ENCODE data around the gene RPL38. TPM values are rescaled to one million over a fixed set of nuclear protein-coding genes. Genes with fewer than 3 reads are reported as not detected.
A peak's percentile ranks its signal among the peaks of the same experiment; 100 is the strongest.

RPL38 gene
- total RNA-seq, 1 donor from 2014 or later, result 919 TPM

- FAIRE-seq (no peak), DNase-seq (ENCODE audit: low read depth) (no peak)
- H3K9me3 ChIP-seq (ENCODE audit: insufficient read depth, low read depth, low read length), result no peaks in the 10 kb centered on the region
- no peak for TF ChIP-seq EZH2 (IDR thresholded peaks at IDR 0.05; ENCODE audit: insufficient read depth, low read length)
- TF ChIP-seq CTCF (IDR thresholded peaks at IDR 0.05; ENCODE audit: insufficient read depth, low read depth, low read length), result no peak
- H3K4me1 Mint-ChIP-seq (ENCODE audit: low read depth, unreplicated experiment), result peaks cover 39% of the 10 kb centered on the region
- H3K27me3 Mint-ChIP-seq (ENCODE audit: low read depth, unreplicated experiment), result peaks cover 16% of the 10 kb centered on the region
- H4K20me1 ChIP-seq (ENCODE audit: insufficient read depth, low read length), result peaks cover 66% of the 10 kb centered on the region
- peaks cover 33% of the 10 kb centered on the region for H3K36me3 ChIP-seq (ENCODE audit: insufficient read depth, low read length)
- H3K9ac ChIP-seq (ENCODE audit: low read length), result peak overlapping the region; percentile 89
- H3K4me3 ChIP-seq (ENCODE audit: insufficient read depth, low read depth, low read length), result peak overlapping the region; percentile 75
- H3K27ac ChIP-seq (ENCODE audit: low read depth, low read length), result no peak overlapping the region
- peaks cover 24% of the 10 kb centered on the region for H3K79me2 ChIP-seq (ENCODE audit: insufficient read depth, low read length)
- peak overlapping the region; percentile 79 for H3K4me3 Mint-ChIP-seq (ENCODE audit: unreplicated experiment)
- peak overlapping the region; percentile 95 for H3K27ac Mint-ChIP-seq (ENCODE audit: unreplicated experiment)
- H2AFZ ChIP-seq (ENCODE audit: low read depth, low read length), result no peak overlapping the region
- no peaks in the 10 kb centered on the region for H3K27me3 ChIP-seq (ENCODE audit: insufficient read depth, low read length)
- H3K9me3 Mint-ChIP-seq (ENCODE audit: unreplicated experiment), result no peaks in the 10 kb centered on the region
- peaks cover 44% of the 10 kb centered on the region for H3K4me1 ChIP-seq (ENCODE audit: insufficient read depth, low read length)
- peak overlapping the region; percentile 97 for H3K4me2 ChIP-seq (ENCODE audit: low read length)
- H3K36me3 Mint-ChIP-seq (ENCODE audit: low read depth, unreplicated experiment), result peaks cover 9% of the 10 kb centered on the region
These were observed 8.4 kb downstream of the RPL38 start for GRCh38 chr17:74211912-74212208.

GRCh38 chr17:74212209-74212912, 8.9 kb downstream of the RPL38 start:
- Mint-ChIP-seq H3K4me3 (ENCODE audit: unreplicated experiment) (peak overlapping the region; percentile 79), H3K4me1 (ENCODE audit: low read depth, unreplicated experiment) (peaks cover 37% of the 10 kb centered on the region), H3K9me3 (ENCODE audit: unreplicated experiment) (no peaks in the 10 kb centered on the region), H3K27ac (ENCODE audit: unreplicated experiment) (peak overlapping the region; percentile 95), H3K27me3 (ENCODE audit: low read depth, unreplicated experiment) (peaks cover 21% of the 10 kb centered on the region), H3K36me3 (ENCODE audit: low read depth, unreplicated experiment) (peaks cover 11% of the 10 kb centered on the region)
- peak overlapping the region; percentile 75 for H3K4me3 ChIP-seq (ENCODE audit: insufficient read depth, low read depth, low read length)
- peaks cover 19% of the 10 kb centered on the region for H3K79me2 ChIP-seq (ENCODE audit: insufficient read depth, low read length)
- H3K4me1 ChIP-seq (ENCODE audit: insufficient read depth, low read length), result peaks cover 40% of the 10 kb centered on the region
- H2AFZ ChIP-seq (ENCODE audit: low read depth, low read length), result peak overlapping the region; percentile 75
- peak overlapping the region; percentile 97 for H3K4me2 ChIP-seq (ENCODE audit: low read length)
- peaks cover 65% of the 10 kb centered on the region for H4K20me1 ChIP-seq (ENCODE audit: insufficient read depth, low read length)
- H3K36me3 ChIP-seq (ENCODE audit: insufficient read depth, low read length), result peaks cover 28% of the 10 kb centered on the region
- FAIRE-seq (no peak), DNase-seq (ENCODE audit: low read depth) (peak; percentile 20)
- TF ChIP-seq CTCF (IDR thresholded peaks at IDR 0.05; ENCODE audit: insufficient read depth, low read depth, low read length) (no peak), EZH2 (IDR thresholded peaks at IDR 0.05; ENCODE audit: insufficient read depth, low read length) (no peak)
- H3K9me3 ChIP-seq (ENCODE audit: insufficient read depth, low read depth, low read length), result no peaks in the 10 kb centered on the region
- H3K27ac ChIP-seq (ENCODE audit: low read depth, low read length), result peak overlapping the region; percentile 53
- no peaks in the 10 kb centered on the region for H3K27me3 ChIP-seq (ENCODE audit: insufficient read depth, low read length)
- H3K9ac ChIP-seq (ENCODE audit: low read length), result peak overlapping the region; percentile 89
